Activated B cell treated with CpG ODN at 0.5 μM for 24 hours (primary cell): ENCODE data around the gene STX16. TPM values are rescaled to one million over a fixed set of nuclear protein-coding genes. Genes with fewer than 3 reads are reported as not detected.
"Not testable (repeated sequence)": the region's sequence is repeated elsewhere in the genome, so short reads cannot be mapped to it uniquely, and the experiment has no call there.

Experiments
- ATAC-seq: fragments of 200-7000 bp; cut with Tn5 transposase; one replicate; pipeline ENCODE4 v1.10.0; 2021; ENCODE audit warnings: low read depth, mild to moderate bottlenecking, moderate library complexity
- CTCF ChIA-PET: fragments of 350-600 bp; sonication (Branson Sonifier 250); formaldehyde crosslinking; loops from one replicate; lab custom pipeline; 2021; ENCODE audit warnings: antibody characterized with exemption; lab: Charles Lee
- POLR2A ChIA-PET: fragments of 350-600 bp; sonication (Branson Sonifier 250); formaldehyde crosslinking; loops from one replicate; lab custom pipeline; 2021; ENCODE audit warnings: antibody characterized with exemption; lab: Charles Lee
- DNase-seq: peaks from one replicate; pipeline ENCODE4 v3.0.0; 2022
- H3K27ac Mint-ChIP-seq: one replicate; pipeline ENCODE4 v1.8.0; 2020; ENCODE audit warnings: mixed read lengths
- H3K27me3 Mint-ChIP-seq: one replicate; pipeline ENCODE4 v1.8.0; 2021; ENCODE audit warnings: mixed read lengths
- H3K36me3 Mint-ChIP-seq: one replicate; pipeline ENCODE4 v1.8.0; 2021; ENCODE audit warnings: low read depth, mixed read lengths
- H3K4me1 Mint-ChIP-seq: one replicate; pipeline ENCODE4 v1.8.0; 2021; ENCODE audit warnings: mixed read lengths
- H3K4me3 Mint-ChIP-seq: one replicate; pipeline ENCODE4 v1.8.0; 2020; ENCODE audit warnings: mild to moderate bottlenecking, mixed read lengths
- H3K9me3 Mint-ChIP-seq: one replicate; pipeline ENCODE4 v1.8.0; 2020; ENCODE audit warnings: mixed read lengths
- intact Hi-C: fragments of 100-400 bp; cut with micrococcal nuclease; formaldehyde crosslinking; loops from one replicate; pipeline ENCODE4 v1.15.1; 2024
- total RNA-seq: library from RNA; stranded (reverse); gene quantifications from 2 replicates; pipeline ENCODE4 v1.2.3, GENCODE V29; 2022
- TF ChIP-seq, protein P1 (sequence below): fragments of 200-600 bp; IDR thresholded peaks from one replicate; pipeline ENCODE4 v1.8.0; 2022; ENCODE audit warnings: antibody characterized with exemption, mild to moderate bottlenecking

STX16 gene
- total RNA-seq, 1 donor from 2014 or later = 77.4 TPM

DNA sequence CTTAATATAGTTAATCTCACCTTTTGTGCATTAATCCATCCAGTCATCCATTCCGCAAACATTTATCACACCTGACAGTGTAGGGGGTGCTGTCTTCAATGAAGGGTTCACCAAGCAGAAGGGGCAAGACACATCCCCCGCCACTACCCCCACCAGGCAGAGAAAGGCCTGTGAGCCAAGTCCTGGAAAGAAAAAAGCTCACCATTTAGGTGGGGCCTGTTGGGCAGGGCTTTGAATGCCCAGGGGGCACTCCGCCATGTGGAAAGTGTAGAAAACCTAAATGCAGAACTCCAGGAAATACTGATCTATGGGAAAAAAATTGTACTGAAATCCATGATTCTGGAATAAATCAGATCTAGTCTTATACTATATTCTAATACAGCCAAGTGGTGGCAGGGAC lies 4.8 kb upstream of the STX16 start:
- DNase-seq (no peak), ATAC-seq (no peak)
- Mint-ChIP-seq H3K9me3 (no peaks in the 10 kb centered on the region), H3K27me3 (peaks cover 13% of the 10 kb centered on the region), H3K4me3 (no peak overlapping the region), H3K36me3 (peaks cover 3% of the 10 kb centered on the region), H3K27ac (no peak overlapping the region), H3K4me1 (peaks cover 6% of the 10 kb centered on the region)
- TF ChIP-seq, protein P1, sequence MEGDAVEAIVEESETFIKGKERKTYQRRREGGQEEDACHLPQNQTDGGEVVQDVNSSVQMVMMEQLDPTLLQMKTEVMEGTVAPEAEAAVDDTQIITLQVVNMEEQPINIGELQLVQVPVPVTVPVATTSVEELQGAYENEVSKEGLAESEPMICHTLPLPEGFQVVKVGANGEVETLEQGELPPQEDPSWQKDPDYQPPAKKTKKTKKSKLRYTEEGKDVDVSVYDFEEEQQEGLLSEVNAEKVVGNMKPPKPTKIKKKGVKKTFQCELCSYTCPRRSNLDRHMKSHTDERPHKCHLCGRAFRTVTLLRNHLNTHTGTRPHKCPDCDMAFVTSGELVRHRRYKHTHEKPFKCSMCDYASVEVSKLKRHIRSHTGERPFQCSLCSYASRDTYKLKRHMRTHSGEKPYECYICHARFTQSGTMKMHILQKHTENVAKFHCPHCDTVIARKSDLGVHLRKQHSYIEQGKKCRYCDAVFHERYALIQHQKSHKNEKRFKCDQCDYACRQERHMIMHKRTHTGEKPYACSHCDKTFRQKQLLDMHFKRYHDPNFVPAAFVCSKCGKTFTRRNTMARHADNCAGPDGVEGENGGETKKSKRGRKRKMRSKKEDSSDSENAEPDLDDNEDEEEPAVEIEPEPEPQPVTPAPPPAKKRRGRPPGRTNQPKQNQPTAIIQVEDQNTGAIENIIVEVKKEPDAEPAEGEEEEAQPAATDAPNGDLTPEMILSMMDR = no peak
- intact Hi-C loops = no loop called here
- CTCF ChIA-PET = no interaction called here
- POLR2A ChIA-PET = no interaction called here

DNA sequence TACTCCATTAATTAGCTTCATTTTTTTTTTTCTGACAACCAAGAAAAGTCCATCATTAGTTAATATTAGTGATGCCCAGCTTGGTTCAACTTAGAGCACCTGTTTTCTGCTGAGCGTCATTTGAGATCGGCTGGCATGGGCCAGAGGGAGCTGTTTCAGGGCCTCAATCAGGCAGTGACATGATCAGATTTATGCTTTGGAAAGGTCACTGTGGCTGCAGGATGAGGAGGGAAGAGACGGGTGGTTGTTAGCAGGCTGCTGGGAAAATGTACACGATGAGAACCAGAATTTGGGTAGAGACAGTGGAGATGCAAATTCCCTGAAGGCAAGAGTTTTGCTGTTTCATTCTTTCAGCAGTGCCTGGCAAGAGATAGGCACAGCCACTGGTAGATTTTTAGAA lies 4.4 kb upstream of the STX16 start:
- DNase-seq = no peak
- ATAC-seq = no peak
- TF ChIP-seq, protein P1 = no peak
- CTCF ChIA-PET = no interaction called here
- Mint-ChIP-seq H3K27me3 (peaks cover 13% of the 10 kb centered on the region), H3K4me1 (peaks cover 6% of the 10 kb centered on the region), H3K4me3 (no peak overlapping the region), H3K9me3 (no peaks in the 10 kb centered on the region), H3K27ac (no peak overlapping the region), H3K36me3 (peaks cover 7% of the 10 kb centered on the region)
- POLR2A ChIA-PET = no interaction called here
- intact Hi-C loops = no loop called here

DNA sequence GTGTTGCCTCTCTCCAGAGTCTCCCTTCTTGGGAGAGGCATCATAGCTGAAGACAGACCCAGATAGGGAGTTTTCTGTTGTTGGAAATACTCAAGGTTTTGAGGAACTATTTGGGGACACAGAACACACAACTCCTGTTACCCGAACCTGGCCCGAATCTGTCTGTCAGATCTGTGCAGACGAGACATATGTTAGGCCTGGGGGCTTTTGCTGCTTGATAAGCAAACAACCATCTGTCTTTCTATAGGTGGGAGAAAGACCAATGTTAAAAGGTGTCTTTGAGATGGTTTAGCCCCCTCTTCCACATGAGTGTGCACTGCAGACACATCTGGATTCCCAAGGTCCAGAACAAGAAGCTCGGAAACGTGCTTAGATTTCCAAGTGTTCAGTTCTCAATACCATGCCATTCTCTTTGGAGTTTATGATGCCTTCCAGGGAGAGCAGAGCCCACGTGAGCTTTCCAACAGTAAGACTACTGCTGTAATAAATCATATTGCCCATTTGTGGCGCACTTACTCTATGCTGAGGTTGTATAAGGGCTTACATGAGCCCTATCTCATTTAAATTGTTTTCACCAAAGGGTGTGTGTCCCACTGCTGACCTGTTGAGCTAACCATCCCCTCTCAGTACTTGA lies 3.8 kb upstream of the STX16 start:
- Mint-ChIP-seq H3K4me3 (no peak overlapping the region), H3K27ac (no peak overlapping the region), H3K9me3 (no peaks in the 10 kb centered on the region), H3K27me3 (peaks cover 9% of the 10 kb centered on the region), H3K4me1 (peaks cover 6% of the 10 kb centered on the region), H3K36me3 (peaks cover 11% of the 10 kb centered on the region)
- no peak for ATAC-seq
- CTCF ChIA-PET = no interaction called here
- POLR2A ChIA-PET = no interaction called here
- intact Hi-C loops = no loop called here
- no peak for DNase-seq
- TF ChIP-seq, protein P1 = no peak

DNA sequence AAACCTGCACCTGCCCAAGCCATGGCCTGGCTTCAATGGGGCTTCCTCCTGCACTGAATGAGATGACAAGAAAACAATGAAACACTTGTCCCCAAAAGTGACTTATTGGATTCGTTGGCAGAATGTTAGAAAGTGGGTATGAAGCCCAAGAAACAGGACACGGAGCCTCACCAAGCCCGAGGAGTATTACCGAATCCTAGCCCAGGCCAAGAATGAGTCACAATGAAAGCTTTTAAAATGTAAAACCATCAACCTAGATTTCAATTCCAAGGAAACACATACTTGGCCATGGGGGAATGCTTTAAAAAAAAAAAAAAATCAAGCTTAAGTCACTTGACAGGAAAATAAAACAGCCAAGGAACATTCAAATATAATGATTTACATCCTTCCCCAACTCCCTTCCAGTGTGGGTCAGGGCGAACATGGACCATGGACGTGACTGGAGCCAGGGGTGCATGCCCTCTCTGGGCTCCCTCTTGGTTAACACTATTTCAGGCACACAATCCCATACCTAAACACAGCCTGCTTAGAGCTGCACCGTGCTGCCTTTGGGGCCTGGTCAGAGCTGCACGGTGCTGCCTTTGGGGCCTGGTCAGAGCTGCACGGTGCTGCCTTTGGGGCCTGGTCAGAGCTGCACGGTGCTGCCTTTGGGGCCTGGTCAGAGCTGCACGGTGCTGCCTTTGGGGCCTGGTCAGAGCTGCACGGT lies 3.1 kb upstream of the STX16 start:
- ChIA-PET CTCF (no interaction called here), POLR2A (no interaction called here)
- intact Hi-C loops = no loop called here
- H3K9me3 Mint-ChIP-seq = no peaks in the 10 kb centered on the region
- peaks cover 3% of the 10 kb centered on the region for H3K27me3 Mint-ChIP-seq
- ATAC-seq = no peak
- H3K36me3 Mint-ChIP-seq = peaks cover 13% of the 10 kb centered on the region
- DNase-seq = no peak
- TF ChIP-seq, protein P1 = no peak
- H3K4me1 Mint-ChIP-seq = peaks cover 12% of the 10 kb centered on the region
- H3K4me3 Mint-ChIP-seq = no peak overlapping the region
- no peak overlapping the region for H3K27ac Mint-ChIP-seq

DNA sequence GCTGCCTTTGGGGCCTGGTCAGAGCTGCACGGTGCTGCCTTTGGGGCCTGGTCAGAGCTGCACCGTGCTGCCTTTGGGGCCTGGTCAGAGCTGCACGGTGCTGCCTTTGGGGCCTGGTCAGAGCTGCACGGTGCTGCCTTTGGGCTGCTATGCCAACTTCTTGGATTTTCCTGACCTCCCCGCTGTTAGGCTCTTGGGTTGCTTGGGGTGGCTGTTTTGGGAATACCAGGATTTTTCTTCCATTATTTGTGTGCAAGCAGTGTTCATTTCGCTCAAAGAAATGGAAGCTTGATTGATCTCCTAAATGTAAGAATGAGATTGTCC lies 2.6 kb upstream of the STX16 start:
- DNase-seq, H3K27ac Mint-ChIP-seq, ATAC-seq, H3K9me3 Mint-ChIP-seq, intact Hi-C loops, CTCF ChIA-PET, H3K27me3 Mint-ChIP-seq, POLR2A ChIA-PET: not testable (repeated sequence)
- H3K36me3 Mint-ChIP-seq = peaks cover 13% of the 10 kb centered on the region
- peaks cover 17% of the 10 kb centered on the region for H3K4me1 Mint-ChIP-seq
- peak overlapping the region; percentile 75 for H3K4me3 Mint-ChIP-seq
